CD4-positive, alpha-beta T cell treated with Interleukin-2 at 100 ng/mL for 4 hours (primary cell): ENCODE results near the gene WHRN.

Experiments used
- DNase-seq: peaks from one replicate; pipeline ENCODE4 v3.0.0-alpha.2; 2020; ENCODE audit warnings: low spot score

Gene WHRN

GRCh38 chr9:114363424-114363823 lies 141.8 kb downstream of the WHRN start:
- DNase-seq, result peak; percentile 32

- no peak for DNase-seq
These were observed 142.9 kb downstream of the WHRN start for GRCh38 chr9:114362394-114362793.

GRCh38 chr9:114361542-114361941 lies 143.7 kb downstream of the WHRN start:
- no peak for DNase-seq

GRCh38 chr9:114359801-114360200 lies 145.5 kb downstream of the WHRN start:
- DNase-seq, result no peak

- DNase-seq, result no peak
These were observed 147.4 kb downstream of the WHRN start for GRCh38 chr9:114357911-114358328.

- DNase-seq, result no peak
These were observed 147.9 kb downstream of the WHRN start for GRCh38 chr9:114357360-114357759.

GRCh38 chr9:114356792-114357191 lies 148.5 kb downstream of the WHRN start:
- DNase-seq, result no peak

- no peak for DNase-seq
These were observed 149.5 kb downstream of the WHRN start for GRCh38 chr9:114355821-114356220.
